ENCODE results near the gene GRPEL2.

Gene GRPEL2

DNA sequence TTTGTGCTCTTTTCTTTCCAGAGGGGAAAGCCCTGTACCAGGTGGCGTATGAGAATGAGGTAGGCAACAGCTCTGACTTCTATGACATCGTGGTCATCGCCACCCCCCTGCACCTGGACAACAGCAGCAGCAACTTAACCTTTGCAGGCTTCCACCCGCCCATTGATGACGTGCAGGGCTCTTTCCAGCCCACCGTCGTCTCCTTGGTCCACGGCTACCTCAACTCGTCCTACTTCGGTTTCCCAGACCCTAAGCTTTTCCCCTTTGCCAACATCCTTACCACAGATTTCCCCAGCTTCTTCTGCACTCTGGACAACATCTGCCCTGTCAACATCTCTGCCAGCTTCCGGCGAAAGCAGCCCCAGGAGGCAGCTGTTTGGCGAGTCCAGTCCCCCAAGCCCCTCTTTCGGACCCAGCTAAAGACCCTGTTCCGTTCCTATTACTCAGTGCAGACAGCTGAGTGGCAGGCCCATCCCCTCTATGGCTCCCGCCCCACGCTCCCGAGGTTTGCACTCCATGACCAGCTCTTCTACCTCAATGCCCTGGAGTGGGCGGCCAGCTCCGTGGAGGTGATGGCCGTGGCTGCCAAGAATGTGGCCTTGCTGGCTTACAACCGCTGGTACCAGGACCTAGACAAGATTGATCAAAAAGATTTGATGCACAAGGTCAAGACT is 22.8 kb downstream of the GRPEL2 start:
- no peak for DNase-seq (ENCODE audit: low read depth)
- TF ChIP-seq, protein P1, sequence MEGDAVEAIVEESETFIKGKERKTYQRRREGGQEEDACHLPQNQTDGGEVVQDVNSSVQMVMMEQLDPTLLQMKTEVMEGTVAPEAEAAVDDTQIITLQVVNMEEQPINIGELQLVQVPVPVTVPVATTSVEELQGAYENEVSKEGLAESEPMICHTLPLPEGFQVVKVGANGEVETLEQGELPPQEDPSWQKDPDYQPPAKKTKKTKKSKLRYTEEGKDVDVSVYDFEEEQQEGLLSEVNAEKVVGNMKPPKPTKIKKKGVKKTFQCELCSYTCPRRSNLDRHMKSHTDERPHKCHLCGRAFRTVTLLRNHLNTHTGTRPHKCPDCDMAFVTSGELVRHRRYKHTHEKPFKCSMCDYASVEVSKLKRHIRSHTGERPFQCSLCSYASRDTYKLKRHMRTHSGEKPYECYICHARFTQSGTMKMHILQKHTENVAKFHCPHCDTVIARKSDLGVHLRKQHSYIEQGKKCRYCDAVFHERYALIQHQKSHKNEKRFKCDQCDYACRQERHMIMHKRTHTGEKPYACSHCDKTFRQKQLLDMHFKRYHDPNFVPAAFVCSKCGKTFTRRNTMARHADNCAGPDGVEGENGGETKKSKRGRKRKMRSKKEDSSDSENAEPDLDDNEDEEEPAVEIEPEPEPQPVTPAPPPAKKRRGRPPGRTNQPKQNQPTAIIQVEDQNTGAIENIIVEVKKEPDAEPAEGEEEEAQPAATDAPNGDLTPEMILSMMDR (IDR thresholded peaks at IDR 0.05; ENCODE audit: low read length, missing control alignments), result no peak
- no peak overlapping the region for H3K4me3 ChIP-seq (replicated peaks; ENCODE audit: low read depth, low read length)

DNA sequence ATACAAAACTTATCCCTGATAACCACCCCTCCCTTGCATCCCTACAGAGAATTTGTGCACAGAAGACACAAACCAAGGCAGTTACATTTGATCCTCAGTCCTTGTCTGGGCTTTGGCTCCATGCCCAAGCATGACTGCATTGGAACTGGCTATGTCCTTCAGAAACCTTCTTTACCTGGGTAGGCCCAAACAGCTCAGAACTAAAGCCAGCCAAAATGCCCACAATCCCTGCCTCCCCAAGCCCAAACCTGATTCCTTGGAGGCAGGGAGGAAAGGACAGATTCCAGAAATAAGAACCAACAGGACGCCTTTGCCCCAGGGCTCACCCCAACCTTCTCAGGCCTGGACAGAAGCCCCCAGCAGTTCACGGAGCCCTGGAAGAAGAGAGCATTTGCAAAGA is 25.6 kb downstream of the GRPEL2 start:
- H3K4me3 ChIP-seq (replicated peaks; ENCODE audit: low read depth, low read length), result no peak overlapping the region
- DNase-seq (ENCODE audit: low read depth), result no peak
- TF ChIP-seq, protein P1 (IDR thresholded peaks at IDR 0.05; ENCODE audit: low read length, missing control alignments), result no peak

DNA sequence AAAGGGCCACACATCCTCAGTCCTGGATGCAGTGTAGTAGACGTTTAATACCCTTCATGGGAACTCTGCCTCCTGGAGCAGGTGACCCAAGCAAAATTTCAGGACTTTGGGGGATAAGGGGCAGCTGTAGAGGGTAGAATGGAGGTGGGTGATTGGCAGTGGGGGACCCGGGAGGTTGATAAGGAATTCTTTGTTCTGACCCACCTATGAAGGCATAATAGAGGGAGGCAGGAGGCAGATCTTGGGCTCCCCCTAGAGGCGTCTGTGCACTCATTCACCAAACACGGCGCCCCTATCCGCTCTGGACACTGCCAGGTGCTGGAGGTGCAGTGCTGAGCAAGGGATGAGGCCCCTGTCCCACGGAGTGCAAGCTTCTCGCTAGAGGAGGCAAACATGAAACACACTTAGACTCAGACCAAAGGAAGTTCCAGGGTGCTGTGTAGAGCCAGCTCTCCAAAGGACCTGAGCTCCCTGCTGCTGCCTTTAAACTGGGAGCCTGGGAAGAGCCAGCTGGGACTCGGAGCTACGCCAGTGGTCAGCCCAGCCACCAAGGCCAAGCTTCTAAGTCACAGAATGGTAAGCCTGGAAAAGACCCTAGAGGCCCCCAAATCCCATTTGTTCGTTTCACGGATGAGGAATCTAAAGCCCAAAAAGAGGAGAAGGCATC is 26.1 kb downstream of the GRPEL2 start:
- H3K4me3 ChIP-seq (replicated peaks; ENCODE audit: low read depth, low read length), result no peak overlapping the region
- TF ChIP-seq, protein P1 (IDR thresholded peaks at IDR 0.05; ENCODE audit: low read length, missing control alignments), result peak; percentile 84
- DNase-seq (ENCODE audit: low read depth), result peak; percentile 65

DNA sequence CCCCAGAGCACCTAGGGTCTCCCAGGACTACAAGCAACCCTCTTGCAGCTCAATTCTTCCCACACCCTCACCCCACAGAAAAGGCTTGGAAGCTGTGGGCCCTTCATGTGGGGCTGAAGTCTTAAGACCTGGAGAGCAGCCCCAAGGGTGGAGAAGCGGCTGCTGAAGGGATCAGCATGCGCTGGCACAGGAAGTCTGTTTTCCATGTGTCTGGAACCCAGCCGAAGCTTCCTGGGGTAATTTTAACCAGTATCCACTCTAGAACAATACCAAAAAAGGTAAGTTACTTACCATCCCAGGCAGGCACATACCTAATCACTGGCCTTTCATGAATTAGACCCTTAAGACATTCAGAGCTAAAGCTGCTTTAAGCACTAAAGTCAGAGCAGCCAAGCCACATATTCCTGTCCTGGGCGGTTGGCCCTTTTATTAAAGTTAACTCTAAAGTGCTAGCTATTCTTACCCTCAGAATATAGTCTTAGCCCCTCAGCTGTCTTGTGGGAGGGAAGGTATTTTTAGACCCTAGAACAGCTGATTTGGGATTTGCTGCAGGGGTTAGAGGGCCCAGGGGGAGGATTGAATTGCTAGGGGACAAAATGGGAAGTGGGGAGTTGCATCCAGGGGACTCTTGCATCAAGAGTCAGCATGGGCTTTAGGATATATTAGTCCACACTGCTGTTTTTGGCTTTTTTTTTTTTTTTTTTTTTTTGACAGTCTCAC is 26.9 kb downstream of the GRPEL2 start:
- H3K4me3 ChIP-seq (replicated peaks; ENCODE audit: low read depth, low read length), result no peak overlapping the region
- no peak for DNase-seq (ENCODE audit: low read depth)
- TF ChIP-seq, protein P1 (IDR thresholded peaks at IDR 0.05; ENCODE audit: low read length, missing control alignments), result no peak

DNA sequence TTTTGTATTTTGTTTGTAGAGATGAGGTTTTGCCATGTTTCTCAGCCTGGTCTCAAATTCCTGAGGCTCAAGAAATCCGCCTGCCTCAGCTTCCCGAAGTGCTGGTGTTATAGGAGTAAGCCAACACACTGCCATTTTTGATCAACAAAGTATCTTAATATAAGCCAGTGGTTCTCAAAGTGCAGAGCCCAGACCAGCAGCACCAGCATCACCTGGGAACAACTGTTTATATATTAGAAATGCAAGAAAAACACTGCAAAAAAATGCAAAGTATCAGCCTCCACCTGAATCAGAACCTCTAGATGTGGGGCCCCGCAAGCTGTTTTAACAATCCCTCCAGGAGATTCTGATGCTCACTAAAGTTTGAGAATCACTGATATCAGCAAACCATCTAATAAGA is 27.6 kb downstream of the GRPEL2 start:
- no peak overlapping the region for H3K4me3 ChIP-seq (replicated peaks; ENCODE audit: low read depth, low read length)
- DNase-seq (ENCODE audit: low read depth), result no peak
- TF ChIP-seq, protein P1 (IDR thresholded peaks at IDR 0.05; ENCODE audit: low read length, missing control alignments), result no peak

DNA sequence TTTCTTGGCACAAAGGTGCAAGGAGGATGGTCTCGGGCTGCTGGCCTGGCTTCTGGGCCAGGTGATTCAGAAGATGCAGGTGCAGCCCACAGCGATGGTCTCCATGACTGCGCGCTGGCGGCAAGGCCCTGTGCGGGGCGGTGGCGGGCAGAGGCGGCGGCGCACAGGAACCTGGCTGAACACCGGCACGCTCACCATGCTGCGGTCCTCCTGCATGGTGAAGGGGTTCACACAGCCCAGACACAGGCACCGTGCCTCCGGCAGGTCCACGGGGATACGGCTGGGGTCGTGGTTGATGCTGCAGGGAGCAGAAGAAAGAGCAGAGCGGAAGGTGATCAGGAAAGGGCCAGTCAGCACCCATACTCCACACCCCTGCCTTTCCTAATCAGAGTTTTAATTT is 29.0 kb downstream of the GRPEL2 start:
- DNase-seq (ENCODE audit: low read depth), result no peak
- TF ChIP-seq, protein P1 (IDR thresholded peaks at IDR 0.05; ENCODE audit: low read length, missing control alignments), result no peak

More for the DNA sequence above, 29.0 kb downstream of the GRPEL2 start:
- H3K4me3 ChIP-seq (replicated peaks; ENCODE audit: low read depth, low read length), result no peak overlapping the region
